GM12874 (cell line): Measurements from ENCODE around the gene GLTPD2.

ENCODE experiments used
- TF ChIP-seq, protein P1 (sequence below): IDR thresholded peaks from 2 replicates; pipeline ENCODE4 v1.5.1; 2011; ENCODE audit warnings: low read depth, mild to moderate bottlenecking, control low read depth, low read length, moderate library complexity; ENCODE audit not compliant: insufficient read depth

Gene GLTPD2

DNA sequence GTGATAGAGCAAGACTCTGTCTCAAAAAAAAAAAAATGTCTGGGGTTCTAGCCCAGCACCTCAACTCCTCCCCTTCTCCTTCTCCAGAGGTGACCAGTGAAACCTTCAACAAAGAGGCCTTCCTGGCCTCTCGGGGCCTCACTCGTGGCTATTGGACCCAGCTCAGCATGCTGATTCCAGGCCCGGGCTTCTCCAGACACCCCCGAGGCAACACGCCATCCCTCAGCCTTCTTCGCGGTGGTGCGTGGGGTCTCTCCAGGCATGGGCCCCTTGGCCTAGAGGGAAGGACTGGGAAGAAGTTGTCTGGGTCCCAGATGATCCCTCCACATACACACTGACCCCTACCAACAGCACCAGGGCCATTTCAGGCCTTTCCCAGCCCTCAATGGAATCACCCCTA lies 45.5 kb upstream of the GLTPD2 start:
- TF ChIP-seq, protein P1, sequence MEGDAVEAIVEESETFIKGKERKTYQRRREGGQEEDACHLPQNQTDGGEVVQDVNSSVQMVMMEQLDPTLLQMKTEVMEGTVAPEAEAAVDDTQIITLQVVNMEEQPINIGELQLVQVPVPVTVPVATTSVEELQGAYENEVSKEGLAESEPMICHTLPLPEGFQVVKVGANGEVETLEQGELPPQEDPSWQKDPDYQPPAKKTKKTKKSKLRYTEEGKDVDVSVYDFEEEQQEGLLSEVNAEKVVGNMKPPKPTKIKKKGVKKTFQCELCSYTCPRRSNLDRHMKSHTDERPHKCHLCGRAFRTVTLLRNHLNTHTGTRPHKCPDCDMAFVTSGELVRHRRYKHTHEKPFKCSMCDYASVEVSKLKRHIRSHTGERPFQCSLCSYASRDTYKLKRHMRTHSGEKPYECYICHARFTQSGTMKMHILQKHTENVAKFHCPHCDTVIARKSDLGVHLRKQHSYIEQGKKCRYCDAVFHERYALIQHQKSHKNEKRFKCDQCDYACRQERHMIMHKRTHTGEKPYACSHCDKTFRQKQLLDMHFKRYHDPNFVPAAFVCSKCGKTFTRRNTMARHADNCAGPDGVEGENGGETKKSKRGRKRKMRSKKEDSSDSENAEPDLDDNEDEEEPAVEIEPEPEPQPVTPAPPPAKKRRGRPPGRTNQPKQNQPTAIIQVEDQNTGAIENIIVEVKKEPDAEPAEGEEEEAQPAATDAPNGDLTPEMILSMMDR, result no peak

DNA sequence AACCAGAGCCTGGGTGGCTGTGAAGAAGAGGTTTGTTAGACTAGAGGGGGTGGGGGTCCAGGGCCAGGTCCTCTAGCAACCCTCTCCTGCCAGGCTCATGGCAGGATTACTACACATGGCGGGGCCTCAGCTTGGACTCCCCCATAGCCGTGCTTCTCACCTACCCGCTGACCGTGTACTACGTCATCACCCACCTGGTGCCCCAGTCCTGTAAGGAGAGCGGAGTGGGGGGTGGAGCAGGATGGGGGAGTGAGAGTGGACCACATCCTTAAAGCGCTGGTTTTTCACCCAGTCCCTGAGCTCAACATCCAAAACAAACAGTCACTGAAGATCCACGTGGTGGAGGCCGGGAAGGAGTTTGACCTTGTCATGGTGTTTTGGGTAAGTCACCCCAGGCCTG lies 44.9 kb upstream of the GLTPD2 start:
- TF ChIP-seq, protein P1, result no peak

DNA sequence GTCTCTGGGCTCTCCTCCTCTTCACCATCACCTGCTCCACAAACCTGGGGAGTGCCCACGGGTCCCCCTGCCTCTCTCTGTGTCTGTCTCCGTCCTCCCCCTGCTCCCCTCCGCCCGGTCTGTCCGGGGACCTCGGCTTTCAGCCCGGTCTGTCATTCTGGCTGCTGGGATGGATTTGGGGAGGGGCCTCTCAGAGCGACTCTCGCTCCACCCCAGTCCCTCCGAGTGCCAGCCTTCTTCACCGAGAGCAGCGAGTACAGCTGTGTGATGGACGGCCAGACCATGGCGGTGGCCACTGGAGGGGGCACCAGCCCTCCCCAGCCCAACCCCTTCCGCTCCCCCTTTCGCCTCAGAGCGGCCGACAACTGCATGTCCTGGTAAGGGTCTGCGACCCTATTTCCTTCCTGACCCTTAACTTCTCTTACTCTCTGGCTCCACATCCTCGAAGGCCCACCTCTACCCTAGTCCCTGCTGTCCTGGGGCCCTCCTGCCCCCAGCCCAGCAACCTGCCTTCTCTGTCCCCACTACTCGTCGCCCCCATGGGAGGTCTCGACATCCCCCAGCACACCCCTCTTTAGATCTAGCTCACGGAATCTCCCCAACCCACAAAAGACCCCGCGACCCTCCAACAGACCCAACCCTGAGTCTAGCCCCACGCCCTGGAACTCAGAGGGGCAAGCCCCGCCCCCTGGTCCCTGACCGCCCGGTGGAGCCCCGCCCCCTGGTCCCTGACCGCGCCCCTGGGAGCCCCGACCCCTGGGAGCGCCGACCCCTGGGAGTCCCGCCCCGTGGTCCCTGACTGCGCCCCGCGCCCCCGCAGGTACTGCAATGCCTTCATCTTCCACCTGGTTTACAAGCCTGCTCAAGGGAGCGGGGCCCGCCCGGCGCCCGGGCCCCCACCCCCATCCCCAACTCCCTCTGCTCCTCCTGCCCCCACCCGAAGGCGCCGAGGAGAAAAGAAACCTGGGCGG lies 43.5 kb upstream of the GLTPD2 start:
- TF ChIP-seq, protein P1, result no peak

DNA sequence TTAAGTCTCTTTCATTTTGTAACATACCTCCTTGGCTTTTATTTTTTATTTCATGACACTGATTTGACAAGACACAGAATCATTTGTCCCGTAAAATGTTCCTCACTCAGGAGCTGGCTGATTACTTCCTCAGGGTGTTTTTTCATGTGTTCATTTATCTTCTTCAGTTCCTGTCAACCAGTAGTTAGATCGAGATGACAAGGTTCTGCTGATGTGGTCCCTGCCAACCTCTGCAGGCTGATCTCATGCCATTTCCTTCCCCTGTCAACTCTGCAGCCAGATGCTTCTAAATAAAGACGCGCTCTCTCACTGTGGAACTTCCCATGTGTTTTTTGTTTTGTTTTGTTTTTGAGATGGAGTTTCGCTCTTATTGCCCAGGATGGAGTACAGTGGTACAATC lies 40.9 kb upstream of the GLTPD2 start:
- TF ChIP-seq, protein P1, result no peak

DNA sequence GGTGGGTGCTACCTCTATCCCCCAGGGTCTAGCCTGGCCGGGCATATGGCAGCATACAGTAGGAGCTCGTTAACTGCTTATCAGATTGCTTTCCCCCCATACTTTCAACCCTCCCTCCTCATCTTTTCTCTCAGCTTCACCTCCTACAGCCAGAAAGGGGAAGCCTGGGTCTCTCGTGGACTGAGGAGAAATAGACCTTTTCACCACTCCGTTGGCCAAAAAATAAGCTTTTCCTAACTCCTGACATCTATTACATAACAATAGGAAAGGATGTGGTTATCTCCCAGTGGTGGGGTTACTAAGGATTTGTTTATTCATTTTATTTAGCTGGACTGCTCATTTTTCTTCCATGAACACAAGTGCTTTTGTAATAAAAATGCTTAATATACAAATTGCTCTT lies 40.1 kb upstream of the GLTPD2 start:
- TF ChIP-seq, protein P1, result no peak

DNA sequence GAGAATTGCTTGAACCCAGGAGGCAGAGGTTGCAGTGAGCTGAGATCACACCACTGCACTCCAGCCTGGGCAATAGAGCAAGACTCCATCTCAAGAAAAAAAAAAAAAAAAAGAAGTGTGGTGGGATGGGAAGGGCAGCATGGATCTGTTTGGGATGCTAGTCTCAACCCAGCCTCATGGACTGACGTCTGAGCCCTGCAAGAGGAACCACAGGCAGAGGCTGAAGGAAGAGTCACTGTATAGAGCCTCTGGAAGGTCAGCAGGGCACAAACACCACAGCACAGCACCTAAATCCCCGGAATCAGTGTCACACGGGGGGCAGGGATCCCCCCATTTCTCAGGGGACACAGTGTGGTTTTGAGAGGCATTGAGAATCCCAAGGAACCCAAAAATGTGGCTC lies 38.2 kb upstream of the GLTPD2 start:
- TF ChIP-seq, protein P1, result no peak

DNA sequence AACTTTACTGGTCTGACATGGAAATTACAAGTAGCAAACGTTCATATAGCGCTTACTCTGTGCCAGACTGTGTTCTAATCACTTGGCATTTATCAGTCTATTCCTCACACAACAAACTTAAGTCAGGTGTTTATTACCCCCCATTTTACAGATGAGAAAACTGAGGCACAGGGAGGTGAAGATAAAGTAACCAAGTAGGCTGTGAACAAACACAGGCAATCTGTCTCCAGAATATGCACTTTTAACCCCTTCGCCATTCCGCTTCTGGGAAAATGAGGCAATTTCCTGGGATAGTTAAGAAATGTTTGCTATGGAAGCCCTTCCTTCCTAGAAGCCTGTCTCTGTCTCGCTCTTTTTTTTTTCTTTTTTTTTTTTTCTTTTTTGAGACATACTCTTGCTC lies 36.8 kb upstream of the GLTPD2 start:
- TF ChIP-seq, protein P1, result no peak
